ENCODE measurements around the gene LCN15.
"Not testable (repeated sequence)": the region's sequence is repeated elsewhere in the genome, so short reads cannot be mapped to it uniquely, and the experiment has no call there.

The LCN15 gene

DNA sequence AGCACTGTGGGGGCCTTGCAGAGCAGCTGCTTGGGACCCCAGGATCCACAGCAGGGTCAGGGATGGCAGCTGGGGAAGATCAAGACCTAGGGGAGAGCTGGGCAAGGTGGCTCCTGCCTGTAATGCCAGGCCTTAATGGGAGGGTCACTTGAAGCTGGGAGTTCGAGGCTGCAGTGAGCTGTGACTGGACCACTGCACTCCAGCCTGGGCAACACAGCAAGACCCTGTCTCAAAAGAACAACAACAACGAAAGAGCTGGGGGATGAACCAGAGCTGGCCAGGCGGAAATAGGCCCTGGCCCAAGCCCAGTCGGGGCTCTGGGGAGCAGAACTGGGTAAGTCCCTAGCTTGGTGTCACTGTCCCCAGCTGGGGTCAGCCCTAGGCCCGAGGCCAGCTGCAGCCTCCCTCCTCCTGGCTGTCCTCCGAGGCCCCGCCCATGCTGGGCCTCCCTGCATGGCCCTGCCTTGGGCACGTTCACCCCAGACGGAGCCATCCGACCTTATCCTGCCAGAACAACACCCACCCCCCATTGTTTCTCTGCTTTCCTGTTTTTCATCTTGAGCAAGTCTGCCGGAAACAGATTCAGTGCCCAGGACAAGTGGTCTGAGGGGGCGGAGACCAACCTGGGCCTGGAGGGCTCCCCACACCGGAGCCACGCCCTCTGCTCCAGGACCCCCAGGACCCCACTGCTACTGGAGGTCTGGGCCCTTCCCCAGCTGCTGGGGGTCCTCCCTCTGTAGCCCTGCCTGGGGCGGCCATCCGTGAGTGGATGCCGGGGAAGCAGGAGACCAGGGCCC is 50.0 kb downstream of the LCN15 start:
- Histone ChIP-seq H3K36me3 (ENCODE audit: insufficient read depth, low read length) (no peaks in the 10 kb centered on the region), H3K9me3 (ENCODE audit: control insufficient read depth, insufficient read depth, low read length) (no peaks in the 10 kb centered on the region), H3K9ac (ENCODE audit: low read depth, low read length) (no peak overlapping the region), H3K4me1 (ENCODE audit: insufficient read depth, low read length) (no peaks in the 10 kb centered on the region; the same call in 1 of the 2 replicates)

- Histone ChIP-seq H3K9ac (ENCODE audit: low read depth, low read length) (no peak overlapping the region), H3K4me1 (ENCODE audit: insufficient read depth, low read length) (no peaks in the 10 kb centered on the region; the same call in 1 of the 2 replicates), H3K36me3 (ENCODE audit: insufficient read depth, low read length) (no peaks in the 10 kb centered on the region), H3K9me3 (ENCODE audit: control insufficient read depth, insufficient read depth, low read length) (no peaks in the 10 kb centered on the region)
Observed at GRCh38 chr9:136713550-136713949, 50.8 kb downstream of the LCN15 start.

GRCh38 chr9:136712690-136713544 is 51.4 kb downstream of the LCN15 start:
- Histone ChIP-seq H3K4me1 (ENCODE audit: insufficient read depth, low read length) (no peaks in the 10 kb centered on the region; the same call in 1 of the 2 replicates), H3K9me3 (ENCODE audit: control insufficient read depth, insufficient read depth, low read length) (no peaks in the 10 kb centered on the region), H3K9ac (ENCODE audit: low read depth, low read length) (peak overlapping the region; percentile 67), H3K36me3 (ENCODE audit: insufficient read depth, low read length) (no peaks in the 10 kb centered on the region)

GRCh38 chr9:136711751-136712689 is 52.3 kb downstream of the LCN15 start, which contains the start of gene DIPK1B:
Gene DIPK1B, plus strand, starts transcription at chr9:136712572. Its CDS starts 94 bp downstream, at chr9:136712666.
- Histone ChIP-seq H3K9ac (ENCODE audit: low read depth, low read length) (peak within 1 kb of the TSS; percentile 74), H3K4me1 (ENCODE audit: insufficient read depth, low read length) (no peaks in the 10 kb centered on the region; the same call in 1 of the 2 replicates), H3K36me3 (ENCODE audit: insufficient read depth, low read length) (no peaks in the 10 kb centered on the region), H3K9me3 (ENCODE audit: control insufficient read depth, insufficient read depth, low read length) (no peaks in the 10 kb centered on the region)

DNA sequence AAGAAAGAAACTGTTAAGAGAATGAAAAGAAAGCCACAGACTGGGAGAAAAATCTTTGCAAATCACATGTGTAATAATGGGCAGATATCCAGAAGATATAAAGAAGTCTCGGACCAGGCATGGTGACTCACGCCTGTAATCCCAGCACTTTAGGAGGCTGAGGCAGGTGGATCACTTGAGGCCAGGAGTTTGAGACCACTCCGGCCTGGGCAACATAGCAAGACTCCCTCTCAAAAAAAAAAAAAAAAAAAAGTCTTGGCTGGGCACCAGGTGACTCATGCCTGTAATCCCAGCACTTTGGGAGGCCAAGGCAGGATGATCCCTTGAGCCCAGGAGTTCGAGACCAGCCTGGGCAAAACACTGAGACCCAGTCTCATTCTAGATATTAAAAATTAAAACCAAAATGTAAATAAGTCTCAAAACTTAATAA is 53.1 kb downstream of the LCN15 start:
- peak overlapping the region; percentile 74; the same call in 1 of the 2 replicates for H3K9ac ChIP-seq (ENCODE audit: low read depth, low read length)
- H3K9me3 ChIP-seq (ENCODE audit: control insufficient read depth, insufficient read depth, low read length); H3K36me3 ChIP-seq (ENCODE audit: insufficient read depth, low read length); H3K4me1 ChIP-seq (ENCODE audit: insufficient read depth, low read length): not testable (repeated sequence)

DNA sequence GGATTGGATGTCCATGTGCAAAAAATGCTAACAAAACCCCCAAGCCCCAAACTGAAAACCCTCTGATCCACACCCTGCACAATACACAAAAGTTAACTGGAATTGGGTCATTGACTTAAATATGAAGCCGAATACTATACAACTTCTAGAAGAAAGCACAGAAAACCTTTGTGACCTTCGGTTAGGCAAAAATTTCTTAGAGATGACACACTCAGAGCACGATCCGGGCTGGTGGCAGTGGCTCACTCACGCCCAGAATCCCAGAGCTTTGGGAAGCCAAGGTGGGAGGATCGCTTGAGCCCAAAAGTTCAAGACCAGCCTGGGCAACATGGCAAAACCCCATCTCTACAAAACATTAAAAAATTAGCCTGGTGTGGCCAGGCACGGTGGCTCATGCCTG is 53.8 kb downstream of the LCN15 start:
- H3K9ac ChIP-seq (ENCODE audit: low read depth, low read length), result no peak overlapping the region
- no peaks in the 10 kb centered on the region; the same call in 1 of the 2 replicates for H3K4me1 ChIP-seq (ENCODE audit: insufficient read depth, low read length)
- no peaks in the 10 kb centered on the region for H3K9me3 ChIP-seq (ENCODE audit: control insufficient read depth, insufficient read depth, low read length)
- H3K36me3 ChIP-seq (ENCODE audit: insufficient read depth, low read length), result no peaks in the 10 kb centered on the region
